PC-3 (cell line): Measurements from ENCODE around the gene SCARB2. TPM values are rescaled to one million over a fixed set of nuclear protein-coding genes. Genes with fewer than 3 reads are reported as not detected.

ENCODE experiments used
- ATAC-seq: fragments of 200-7000 bp; cut with Tn5 transposase; 2 replicates; pipeline ENCODE4 v1.9.1; 2020; ENCODE audit warnings: mild to moderate bottlenecking, moderate library complexity
- BruUV-seq: library from RNA; stranded (reverse); fragments of 400-500 nt; replicated peaks from 2 replicates; lab custom pipeline; 2021; lab: Mats Ljungman, UMichigan
- CTCF ChIA-PET: fragments of 300-600 bp; sonication (Branson Sonifier 250); formaldehyde crosslinking; loops from one replicate; lab custom pipeline; 2022; ENCODE audit warnings: antibody characterized with exemption; lab: Charles Lee
- POLR2A ChIA-PET: fragments of 300-600 bp; sonication (Branson Sonifier 250); formaldehyde crosslinking; loops from one replicate; lab custom pipeline; 2022; ENCODE audit warnings: antibody characterized with exemption; ENCODE audit not compliant: unreplicated experiment; lab: Charles Lee
- DNase-seq: peaks from one replicate; pipeline ENCODE4 v3.0.0-alpha.2; 2015
- H2AFZ ChIP-seq: fragments of 300-600 bp; sonication (generic); 2 replicates; pipeline ENCODE4 v1.6.0; 2016; ENCODE audit warnings: antibody characterized with exemption, low read length
- H3F3A ChIP-seq: fragments of 300-600 bp; sonication (generic); one replicate; pipeline ENCODE4 v1.6.0; 2017; ENCODE audit warnings: antibody characterized with exemption, low read length, control low read depth, mild to moderate bottlenecking; ENCODE audit not compliant: unreplicated experiment
- H3K27ac ChIP-seq: fragments of 300-600 bp; sonication (generic); 2 replicates; pipeline ENCODE4 v1.5.1; 2016; ENCODE audit warnings: mild to moderate bottlenecking, low read length
- H3K27me3 ChIP-seq: fragments of 300-600 bp; sonication (generic); 2 replicates; pipeline ENCODE4 v1.6.1; 2016; ENCODE audit warnings: low read length, mixed read lengths
- H3K36me3 ChIP-seq: fragments of 300-600 bp; sonication (generic); 2 replicates; pipeline ENCODE4 v1.6.1; 2016; ENCODE audit warnings: low read depth, mixed run types, low read length, mixed read lengths
- H3K4me1 ChIP-seq: fragments of 300-600 bp; sonication (generic); 2 replicates; pipeline ENCODE4 v1.5.1; 2016; ENCODE audit warnings: low read length; ENCODE audit not compliant: insufficient read depth
- H3K4me2 ChIP-seq: fragments of 300-600 bp; sonication (generic); 2 replicates; pipeline ENCODE4 v1.6.0; 2016; ENCODE audit warnings: low read length
- H3K4me3 ChIP-seq: fragments of 300-600 bp; sonication (generic); 2 replicates; pipeline ENCODE4 v1.5.1; 2016; ENCODE audit warnings: mild to moderate bottlenecking, low read length, mixed read lengths
- H3K79me2 ChIP-seq: fragments of 300-600 bp; sonication (generic); 2 replicates; pipeline ENCODE4 v1.6.1; 2017; ENCODE audit warnings: low read length, mixed read lengths
- H3K9ac ChIP-seq: fragments of 300-600 bp; sonication (generic); 2 replicates; pipeline ENCODE4 v1.6.0; 2016; ENCODE audit warnings: mild to moderate bottlenecking, low read length
- H3K9me2 ChIP-seq: fragments of 300-600 bp; sonication (generic); replicated peaks from 2 replicates; pipeline ENCODE4 v1.6.1; 2016; ENCODE audit warnings: mixed run types, low read length, mixed read lengths
- H3K9me3 ChIP-seq: fragments of 300-600 bp; sonication (generic); 2 replicates; pipeline ENCODE4 v1.6.1; 2016; ENCODE audit warnings: low read length, mixed read lengths
- H4K20me1 ChIP-seq: fragments of 300-600 bp; sonication (generic); 2 replicates; pipeline ENCODE4 v1.6.1; 2016; ENCODE audit warnings: low read length, mixed read lengths
- EZH2 ChIP-seq: fragments of 300-600 bp; sonication (generic); IDR thresholded peaks from one replicate; pipeline ENCODE4 v1.6.1; 2017; ENCODE audit warnings: antibody characterized with exemption, mild to moderate bottlenecking, low read length; ENCODE audit not compliant: unreplicated experiment
- EZH2phosphoT487 ChIP-seq: fragments of 300-600 bp; sonication (generic); IDR thresholded peaks from 2 replicates; pipeline ENCODE4 v1.6.1; 2018; ENCODE audit warnings: mild to moderate bottlenecking, antibody characterized with exemption, low read length, borderline replicate concordance
- intact Hi-C: fragments of 100-400 bp; cut with micrococcal nuclease; formaldehyde crosslinking; loops from 2 replicates; pipeline ENCODE4 v1.9.0; 2023
- total RNA-seq: library from RNA; depleted of rRNA; stranded (reverse); fragments of >200 nt; gene quantifications from 2 replicates; pipeline ENCODE4 v1.2.3, GENCODE V29; 2014
- TF ChIP-seq, protein P1 (sequence below): fragments of 300-600 bp; sonication (generic); conservative IDR thresholded peaks from 2 replicates; pipeline ENCODE4 v1.5.1; 2017; ENCODE audit warnings: antibody characterized with exemption, low read depth, mild to moderate bottlenecking, low read length

SCARB2 gene
- total RNA-seq, 1 experiment from 2014 or later, result 56.3 TPM

DNA sequence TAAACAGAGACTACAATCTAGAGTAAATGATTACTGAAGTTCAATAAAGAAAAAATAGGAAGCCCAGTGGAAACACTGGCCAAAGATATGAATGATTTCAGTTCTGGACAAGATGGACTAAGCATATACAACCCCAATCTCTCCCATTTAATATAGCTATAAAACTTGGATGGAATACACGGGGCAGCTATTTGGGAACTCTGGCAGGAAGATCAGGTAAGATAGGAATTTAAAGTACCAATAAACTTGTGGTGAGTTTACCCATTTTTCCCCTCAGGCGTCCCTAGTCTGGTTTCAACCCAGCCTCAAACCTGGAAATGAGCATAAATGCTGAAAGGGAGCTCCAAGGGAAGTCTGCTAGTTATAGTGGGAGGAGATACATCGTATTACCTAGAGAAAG lies 85.9 kb downstream of the SCARB2 start:
- ChIA-PET CTCF (no interaction called here), POLR2A (no interaction called here)
- ATAC-seq, result no peak; the same call in 1 of the 2 replicates
- H3K79me2 ChIP-seq, result 0 out of 2 replicates have a peak, but pooled peaks cover 3% of the 10 kb centered on the region
- H4K20me1 ChIP-seq, result no peaks in the 10 kb centered on the region
- H3K9me2 ChIP-seq, result no peaks in the 10 kb centered on the region
- no peaks in the 10 kb centered on the region for H3K4me1 ChIP-seq
- H3K4me3 ChIP-seq, result no peak overlapping the region
- peaks cover 22% of the 10 kb centered on the region; the same call in 1 of the 2 replicates for H3K36me3 ChIP-seq
- H3F3A ChIP-seq, result no peaks in the 10 kb centered on the region
- no peak overlapping the region for H3K4me2 ChIP-seq
- intact Hi-C loops, result no loop called here
- H3K27me3 ChIP-seq, result no peaks in the 10 kb centered on the region
- BruUV-seq, result no TSS peak
- H2AFZ ChIP-seq, result no peak overlapping the region
- no peak overlapping the region for H3K27ac ChIP-seq
- H3K9me3 ChIP-seq, result no peaks in the 10 kb centered on the region
- H3K9ac ChIP-seq, result no peak overlapping the region
- TF ChIP-seq, protein P1, sequence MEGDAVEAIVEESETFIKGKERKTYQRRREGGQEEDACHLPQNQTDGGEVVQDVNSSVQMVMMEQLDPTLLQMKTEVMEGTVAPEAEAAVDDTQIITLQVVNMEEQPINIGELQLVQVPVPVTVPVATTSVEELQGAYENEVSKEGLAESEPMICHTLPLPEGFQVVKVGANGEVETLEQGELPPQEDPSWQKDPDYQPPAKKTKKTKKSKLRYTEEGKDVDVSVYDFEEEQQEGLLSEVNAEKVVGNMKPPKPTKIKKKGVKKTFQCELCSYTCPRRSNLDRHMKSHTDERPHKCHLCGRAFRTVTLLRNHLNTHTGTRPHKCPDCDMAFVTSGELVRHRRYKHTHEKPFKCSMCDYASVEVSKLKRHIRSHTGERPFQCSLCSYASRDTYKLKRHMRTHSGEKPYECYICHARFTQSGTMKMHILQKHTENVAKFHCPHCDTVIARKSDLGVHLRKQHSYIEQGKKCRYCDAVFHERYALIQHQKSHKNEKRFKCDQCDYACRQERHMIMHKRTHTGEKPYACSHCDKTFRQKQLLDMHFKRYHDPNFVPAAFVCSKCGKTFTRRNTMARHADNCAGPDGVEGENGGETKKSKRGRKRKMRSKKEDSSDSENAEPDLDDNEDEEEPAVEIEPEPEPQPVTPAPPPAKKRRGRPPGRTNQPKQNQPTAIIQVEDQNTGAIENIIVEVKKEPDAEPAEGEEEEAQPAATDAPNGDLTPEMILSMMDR, result no peak
- TF ChIP-seq EZH2, result no peak
- no peak for TF ChIP-seq EZH2phosphoT487
- DNase-seq, result peak; percentile 7

DNA sequence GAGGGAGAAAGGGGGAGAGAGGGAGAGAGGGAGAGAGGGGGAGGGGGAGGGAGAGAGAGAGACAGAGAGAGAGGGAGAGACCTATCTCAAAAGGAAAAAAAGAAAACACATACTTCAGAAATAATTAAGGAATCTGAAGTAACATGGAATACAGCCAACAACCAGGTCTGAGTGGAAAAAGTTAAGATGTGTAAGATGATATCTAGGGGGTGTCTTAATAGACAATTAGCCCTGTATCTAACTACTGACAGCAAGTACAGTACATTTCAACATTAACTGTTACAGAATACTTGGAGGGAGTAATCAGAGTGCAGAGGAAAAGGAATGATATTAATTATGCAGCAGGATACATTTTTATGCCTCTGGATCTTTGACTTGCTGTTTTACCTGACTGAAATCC lies 87.8 kb downstream of the SCARB2 start:
- CTCF ChIA-PET, result no interaction called here

DNA sequence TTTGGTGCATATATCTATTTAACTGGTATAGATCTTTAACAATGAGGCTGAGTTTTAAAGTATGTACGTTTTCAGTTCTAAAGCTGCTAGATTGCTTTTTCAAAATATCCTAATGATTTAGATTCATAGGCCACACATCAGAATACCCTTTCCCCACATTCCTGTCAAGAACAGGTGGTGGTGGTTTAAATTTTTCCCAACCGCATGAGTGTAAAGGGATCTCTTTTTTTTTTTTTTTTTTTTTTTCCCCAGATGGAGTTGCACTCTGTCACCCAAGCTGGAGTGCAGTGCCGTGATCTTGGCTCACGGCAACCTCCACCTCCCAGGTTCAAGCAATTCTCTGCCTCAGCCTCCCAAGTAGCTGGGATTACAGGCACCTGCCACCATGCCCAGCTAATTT lies 93.4 kb downstream of the SCARB2 start:
- CTCF ChIA-PET, result no interaction called here
- intact Hi-C loops, result no loop called here
- Histone ChIP-seq H3K9me2 (no peaks in the 10 kb centered on the region), H3K4me1 (no peaks in the 10 kb centered on the region), H4K20me1 (no peaks in the 10 kb centered on the region), H3F3A (no peaks in the 10 kb centered on the region), H3K27ac (no peak overlapping the region), H3K4me3 (no peak overlapping the region), H3K4me2 (no peak overlapping the region), H3K9me3 (no peaks in the 10 kb centered on the region), H3K9ac (no peak overlapping the region), H3K27me3 (no peaks in the 10 kb centered on the region), H3K36me3 (peaks cover 57% of the 10 kb centered on the region), H2AFZ (no peak overlapping the region), H3K79me2 (no peaks in the 10 kb centered on the region)
- POLR2A ChIA-PET, result no interaction called here
- DNase-seq, result no peak
- no peak for ATAC-seq
- no TSS peak for BruUV-seq
- TF ChIP-seq, protein P1, result no peak
- TF ChIP-seq EZH2phosphoT487 (no peak), EZH2 (no peak)

More for the DNA sequence above, 87.8 kb downstream of the SCARB2 start:
- BruUV-seq, result no TSS peak
- H3K27me3 ChIP-seq, result no peaks in the 10 kb centered on the region
- H3K9ac ChIP-seq, result no peak overlapping the region
- no peak for DNase-seq
- no peak overlapping the region for H3K4me3 ChIP-seq
- POLR2A ChIA-PET, result no interaction called here
- 0 out of 2 replicates have a peak, but pooled peaks cover 3% of the 10 kb centered on the region for H3K79me2 ChIP-seq
- no peaks in the 10 kb centered on the region for H3K9me2 ChIP-seq
- H3F3A ChIP-seq, result no peaks in the 10 kb centered on the region
- intact Hi-C loops, result no loop called here
- ATAC-seq, result no peak
- H3K4me2 ChIP-seq, result no peak overlapping the region
- H3K27ac ChIP-seq, result no peak overlapping the region
- peaks cover 32% of the 10 kb centered on the region for H3K36me3 ChIP-seq
- no peaks in the 10 kb centered on the region for H4K20me1 ChIP-seq
- H3K9me3 ChIP-seq, result no peaks in the 10 kb centered on the region
- H3K4me1 ChIP-seq, result no peaks in the 10 kb centered on the region
- H2AFZ ChIP-seq, result no peak overlapping the region
- no peak for TF ChIP-seq EZH2
- TF ChIP-seq EZH2phosphoT487, result no peak
- TF ChIP-seq, protein P1, result no peak
